H1 (cell line): ENCODE results near the gene SH3RF3. TPM values are rescaled to one million over a fixed set of nuclear protein-coding genes. Genes with fewer than 3 reads are reported as not detected.

Experiments used
- CTCF ChIA-PET: fragments of 300-600 bp; sonication (Branson Sonifier 250); formaldehyde crosslinking; loops from one replicate; lab custom pipeline; 2021; ENCODE audit not compliant: partially characterized antibody; lab: Charles Lee
- POLR2A ChIA-PET: fragments of 300-600 bp; sonication (Branson Sonifier 250); formaldehyde crosslinking; loops from one replicate; lab custom pipeline; 2021; ENCODE audit warnings: inconsistent platforms; ENCODE audit not compliant: partially characterized antibody; lab: Charles Lee
- DNase-seq, 2 experiments: peaks; one replicate each; pipeline versions ENCODE4 v3.0.0 to v3.0.0-alpha.2; 2010 to 2022; ENCODE audit warnings: low spot score in 2 of 2, low read depth in 1 of 2, mixed read lengths in 1 of 2
- FAIRE-seq: peaks from 2 replicates; lab custom pipeline; 2011; peaks lifted over from hg19 to GRCh38; lab: Jason Lieb, UNC
- H2AFZ ChIP-seq: 2 replicates; pipeline ENCODE4 v1.8.1; 2012; ENCODE audit warnings: low read length, inconsistent platforms
- H2AK5ac ChIP-seq: 2 replicates; pipeline ENCODE4 v1.6.1; 2013; ENCODE audit warnings: low read depth, low read length
- H2BK120ac ChIP-seq: replicated peaks from 2 replicates; pipeline ENCODE3; 2013; ENCODE audit warnings: low read depth, low read length, inconsistent platforms
- H2BK12ac ChIP-seq: 2 replicates; pipeline ENCODE4 v1.6.1; 2013; ENCODE audit warnings: low read depth, low read length
- H2BK15ac ChIP-seq: 2 replicates; pipeline ENCODE4 v1.6.1; 2013; ENCODE audit warnings: low read length
- H2BK20ac ChIP-seq: 2 replicates; pipeline ENCODE4 v1.6.1; 2013; ENCODE audit warnings: low read length
- H2BK5ac ChIP-seq: 2 replicates; pipeline ENCODE4 v1.6.1; 2013; ENCODE audit warnings: low read depth, low read length
- H3K14ac ChIP-seq: 2 replicates; pipeline ENCODE4 v1.6.1; 2013; ENCODE audit warnings: inconsistent platforms; ENCODE audit not compliant: insufficient read length
- H3K18ac ChIP-seq: 2 replicates; pipeline ENCODE4 v1.6.1; 2013; ENCODE audit warnings: low read length; ENCODE audit errors: extremely low read depth
- H3K23ac ChIP-seq: 2 replicates; pipeline ENCODE4 v1.6.1; 2013; ENCODE audit warnings: inconsistent platforms; ENCODE audit not compliant: insufficient read length
- H3K23me2 ChIP-seq: 2 replicates; pipeline ENCODE4 v1.6.1; 2013; ENCODE audit warnings: low read depth, low read length
- H3K27ac ChIP-seq: 2 replicates; pipeline ENCODE4 v1.6.1; 2011; ENCODE audit warnings: low read depth, low read length, inconsistent platforms
- H3K27me3 ChIP-seq, 4 experiments: replicated peaks in 1 of 4; 1 replicate in 1 of 4; 2 replicates in 3 of 4; pipeline versions ENCODE4 v1.6.1 to v1.8.1; 2011 to 2013; ENCODE audit warnings: low read length in 3 of 4, mild to moderate bottlenecking in 3 of 4, inconsistent platforms in 2 of 4, mixed read lengths in 2 of 4, moderate library complexity in 1 of 4; ENCODE audit not compliant: control insufficient read depth in 3 of 4, insufficient read depth in 3 of 4; ENCODE audit errors: extremely low read depth in 1 of 4
- H3K36me3 ChIP-seq, 4 experiments: 2 replicates each; pipeline versions ENCODE4 v1.6.1 to v1.8.1; 2011 to 2013; ENCODE audit warnings: mild to moderate bottlenecking in 4 of 4, low read length in 3 of 4, moderate library complexity in 2 of 4, control low read depth in 1 of 4, inconsistent platforms in 1 of 4; ENCODE audit not compliant: insufficient read depth in 4 of 4, control insufficient read depth in 2 of 4
- H3K4ac ChIP-seq: replicated peaks from 2 replicates; pipeline ENCODE3; 2013; ENCODE audit warnings: low read length, low read depth, mixed read lengths, inconsistent platforms; ENCODE audit not compliant: insufficient read length
- H3K4me1 ChIP-seq, 4 experiments: replicated peaks in 1 of 4; 1 replicate in 1 of 4; 2 replicates in 3 of 4; pipeline versions ENCODE4 v1.6.1 to v1.8.1; 2011 to 2013; ENCODE audit warnings: low read length in 3 of 4, inconsistent platforms in 2 of 4, mixed read lengths in 1 of 4; ENCODE audit not compliant: insufficient read depth in 4 of 4, control insufficient read depth in 3 of 4
- H3K4me2 ChIP-seq, 2 experiments: 2 replicates each; pipeline versions ENCODE4 v1.6.1 to v1.8.1; 2011 to 2013; ENCODE audit warnings: low read depth in 2 of 2, low read length in 2 of 2, control low read depth in 1 of 2, inconsistent platforms in 1 of 2, mild to moderate bottlenecking in 1 of 2; ENCODE audit not compliant: insufficient read depth in 1 of 2
- H3K4me3 ChIP-seq, 4 experiments: fragments of 200-600, 300-600 bp in 1 of 4; sonication (generic), shearing (Covaris generic), sonication (Bioruptor Twin) in 1 of 4; 2 replicates each; pipeline versions ENCODE4 v1.5.1 to v1.8.1; 2011 to 2016; ENCODE audit warnings: low read length in 4 of 4, low read depth in 3 of 4, control low read depth in 2 of 4, inconsistent platforms in 2 of 4, mild to moderate bottlenecking in 2 of 4, mixed read lengths in 1 of 4, moderate library complexity in 1 of 4; ENCODE audit not compliant: insufficient read depth in 2 of 4; ENCODE audit errors: extremely low read depth in 1 of 4
- H3K56ac ChIP-seq: replicated peaks from 2 replicates; pipeline ENCODE3; 2013; ENCODE audit warnings: low read depth, mild to moderate bottlenecking, mixed read lengths, low read length, inconsistent platforms; ENCODE audit not compliant: insufficient read length
- H3K79me1 ChIP-seq: 2 replicates; pipeline ENCODE4 v1.6.1; 2013; ENCODE audit warnings: low read depth, low read length, control low read depth
- H3K79me2 ChIP-seq, 2 experiments: 2 replicates each; pipeline versions ENCODE4 v1.6.1 to v1.8.1; 2012 to 2013; ENCODE audit warnings: low read length in 2 of 2, mild to moderate bottlenecking in 2 of 2, inconsistent platforms in 1 of 2; ENCODE audit not compliant: insufficient read depth in 2 of 2, control insufficient read depth in 1 of 2
- H3K9ac ChIP-seq, 4 experiments: replicated peaks in 1 of 4; 1 replicate in 1 of 4; 2 replicates in 3 of 4; pipeline versions ENCODE4 v1.6.1 to v1.8.1; 2011 to 2013; ENCODE audit warnings: low read depth in 3 of 4, low read length in 3 of 4, control low read depth in 2 of 4, mild to moderate bottlenecking in 2 of 4, moderate library complexity in 2 of 4, inconsistent platforms in 1 of 4; ENCODE audit errors: extremely low read depth in 1 of 4
- H3K9me3 ChIP-seq, 2 experiments: 2 replicates each; pipeline versions ENCODE4 v1.6.1 to v1.8.1; 2012 to 2013; ENCODE audit warnings: mild to moderate bottlenecking in 2 of 2, moderate library complexity in 2 of 2, control low read depth in 1 of 2, inconsistent platforms in 1 of 2, low read depth in 1 of 2, low read length in 1 of 2, mixed read lengths in 1 of 2; ENCODE audit not compliant: insufficient read depth in 2 of 2
- H4K20me1 ChIP-seq, 2 experiments: replicated peaks in 1 of 2; 2 replicates each; pipeline versions ENCODE3 to v1.8.1; 2011 to 2013; ENCODE audit warnings: inconsistent platforms in 2 of 2, low read length in 2 of 2, mild to moderate bottlenecking in 1 of 2; ENCODE audit not compliant: insufficient read depth in 2 of 2, control insufficient read depth in 1 of 2
- H4K5ac ChIP-seq: 2 replicates; pipeline ENCODE4 v1.6.1; 2013; ENCODE audit warnings: low read length, low read depth, mixed read lengths, inconsistent platforms; ENCODE audit not compliant: insufficient read length
- H4K8ac ChIP-seq: 2 replicates; pipeline ENCODE4 v1.8.0; 2013; ENCODE audit warnings: mild to moderate bottlenecking, moderate library complexity, low read length, inconsistent platforms; ENCODE audit not compliant: insufficient read depth; ENCODE audit errors: extremely low read depth
- H4K91ac ChIP-seq: replicated peaks from 2 replicates; pipeline ENCODE3; 2013; ENCODE audit warnings: low read length, mixed read lengths, inconsistent platforms; ENCODE audit not compliant: insufficient read length
- CTBP2 ChIP-seq: IDR thresholded peaks from 2 replicates; pipeline ENCODE4 v1.7.0; 2011; ENCODE audit warnings: borderline replicate concordance, mild to moderate bottlenecking, moderate library complexity, mixed read lengths, low read length; ENCODE audit not compliant: insufficient read depth, insufficient read length
- CTCF ChIP-seq, 3 experiments: IDR thresholded peaks; 1 replicate in 2 of 3; 2 replicates in 1 of 3; pipeline versions ENCODE4 v1.5.1 to v1.6.1; 2011; ENCODE audit warnings: low read length in 3 of 3, mild to moderate bottlenecking in 3 of 3, inconsistent platforms in 2 of 3, low read depth in 1 of 3, moderate library complexity in 1 of 3; ENCODE audit not compliant: insufficient read depth in 1 of 3; ENCODE audit errors: control extremely low read depth in 1 of 3
- POLR2AphosphoS5 ChIP-seq: IDR thresholded peaks from 2 replicates; pipeline ENCODE4 v1.6.1; 2011; ENCODE audit warnings: low read depth, low read length
- SAP30 ChIP-seq: fragments of 300-600 bp; sonication (generic); IDR thresholded peaks from 2 replicates; pipeline ENCODE4 v1.7.1; 2012; ENCODE audit warnings: low read length, moderate library complexity, mild to moderate bottlenecking, inconsistent platforms; ENCODE audit not compliant: insufficient read depth, insufficient replicate concordance
- SP1 ChIP-seq: IDR thresholded peaks from 2 replicates; pipeline ENCODE4 v1.6.1; 2011; ENCODE audit warnings: low read depth, low read length
- TEAD4 ChIP-seq: IDR thresholded peaks from 2 replicates; pipeline ENCODE4 v1.6.1; 2012; ENCODE audit warnings: low read depth, low read length, inconsistent platforms, mixed read lengths
- ZNF274 ChIP-seq: IDR thresholded peaks from 2 replicates; pipeline ENCODE4 v1.7.0; 2012; ENCODE audit warnings: low read length, borderline replicate concordance; ENCODE audit errors: extremely low read depth
- WGBS, 2 experiments: shearing (Covaris generic) in 1 of 2; methylation state at CpG; one replicate each; pipeline versions ENCODE4 v1.1.6 to v1.1.7; 2013 to 2015; ENCODE audit warnings: low lambda C conversion rate in 2 of 2, mixed read lengths in 2 of 2, inconsistent platforms in 1 of 2, low coverage in 1 of 2, missing lambda C conversion rate in 1 of 2; ENCODE audit not compliant: insufficient replicate concordance in 2 of 2, insufficient coverage in 1 of 2, insufficient read length in 1 of 2; ENCODE audit errors: extremely low coverage in 1 of 2, missing lambda C conversion rate in 1 of 2; 5-methylcytosine and 5-hydroxymethylcytosine counted together
- polyA plus RNA-seq, 7 experiments: library from polyadenylated mRNA; depleted of rRNA in 3 of 7; stranded (reverse) in 5 of 7; unstranded in 2 of 7; fragments of >200 nt in 5 of 7; fragments of 200-250 nt in 2 of 7; gene quantifications; 1 replicate in 5 of 7; 2 replicates in 1 of 7; 4 replicates in 1 of 7; pipeline versions ENCODE4 v1.2.1 to v1.2.3, GENCODE V29; 2011 to 2013; ENCODE audit warnings: missing spikeins in 2 of 7, mixed read lengths in 2 of 7
- total RNA-seq: library from RNA; stranded (reverse); fragmentation: NEBNext Ultra II Directional; extraction: Animal tissue kit (Norgen Biotek cat#: 25700); gene quantifications from 2 replicates; pipeline ENCODE4 v1.2.1, GENCODE V29; 2021

SH3RF3 gene
- total and polyA plus RNA-seq, 2 of the 8 experiments (the other 6 are each of a cell fraction or from before 2014, with no cell fraction given) = 0.11 to 0.65 TPM

- Histone ChIP-seq H2BK20ac (no peak overlapping the region), H3K36me3 (no peaks in the 10 kb centered on the region)
- TF ChIP-seq TEAD4 = no peak
- no peak for TF ChIP-seq POLR2AphosphoS5
- no peak for TF ChIP-seq CTBP2
- TF ChIP-seq SP1 = no peak
- no peak for TF ChIP-seq SAP30
- TF ChIP-seq ZNF274 = no peak
- no peak for TF ChIP-seq CTCF (IDR thresholded peaks at IDR 0.05; ENCODE audit: control extremely low read depth in 1 of 3, insufficient read depth in 1 of 3, low read depth in 1 of 3, low read length in 3 of 3)
- TF ChIP-seq, all 59 proteins: peak for 0
- Histone ChIP-seq H2BK12ac (no peak overlapping the region), H4K91ac (no peak overlapping the region), H2BK5ac (no peak overlapping the region), H2AK5ac (no peak overlapping the region), H3K18ac (no peak overlapping the region), H4K8ac (no peak overlapping the region), H2AFZ (no peak overlapping the region), H2BK120ac (no peak overlapping the region), H3K27me3 (no peaks in the 10 kb centered on the region), H3K56ac (no peak overlapping the region), H3K14ac (no peak overlapping the region), H3K4me2 (no peak overlapping the region), H3K79me1 (no peaks in the 10 kb centered on the region), H2BK15ac (no peak overlapping the region), H3K27ac (no peak overlapping the region), H3K4ac (no peak overlapping the region), H3K4me3 (no peak overlapping the region), H3K79me2 (no peaks in the 10 kb centered on the region), H4K20me1 (no peaks in the 10 kb centered on the region), H3K23me2 (no peaks in the 10 kb centered on the region), H3K9ac (no peak overlapping the region), H4K5ac (no peak overlapping the region), H3K9me3 (peaks cover 0 to 3% of the 10 kb centered on the region in 2 experiments; a peak in 1 of 4 replicates), H3K23ac (no peak overlapping the region), H3K4me1 (no peaks in the 10 kb centered on the region)
- CTCF ChIA-PET = interaction anchor here (0.8 to 1.0 kb wide), 2 partner anchors 8 to 24 kb away, joined by 3 to 4 read pairs; no protein-coding TSS in a partner anchor
- DNase-seq = peak in 1 of 2 experiments; percentile 2
- WGBS, 2 experiments = 78% methylated on average over 4 of the region's 4 CpGs; no CpG with 5 or more reads in 1 of the 2 experiments
- POLR2A ChIA-PET = interaction anchor here (0.6 kb wide), 1 partner anchor 115 kb away, joined by 3 read pairs; no protein-coding TSS in a partner anchor
- FAIRE-seq = no peak
Measured at GRCh38 chr2:109083771-109084170, 45.2 kb upstream of the SH3RF3 start.
